DND-41 (cell line): Measurements from ENCODE around the gene ABHD8.

Experiments
- ATAC-seq: fragments of 200-7000 bp; cut with Tn5 transposase; 3 replicates; pipeline ENCODE4 v1.9.1; 2021; ENCODE audit warnings: low read depth; ENCODE audit not compliant: insufficient read depth
- DNase-seq: peaks from one replicate; pipeline ENCODE4 v3.0.0-alpha.2; 2020
- H2AFZ ChIP-seq: 2 replicates; pipeline ENCODE4 v1.6.0; 2012; ENCODE audit warnings: low read depth, low read length
- H3K27ac ChIP-seq: 2 replicates; pipeline ENCODE4 v1.5.1; 2012; ENCODE audit warnings: low read length, inconsistent platforms
- H3K27me3 ChIP-seq: fragments of 200-600 bp; sonication (generic); 2 replicates; pipeline ENCODE4 v1.6.0; 2012; ENCODE audit warnings: low read length, mild to moderate bottlenecking, inconsistent platforms; ENCODE audit not compliant: insufficient read depth, poor library complexity
- H3K36me3 ChIP-seq: 2 replicates; pipeline ENCODE4 v1.5.1; 2012; ENCODE audit warnings: low read length, inconsistent platforms; ENCODE audit not compliant: insufficient read depth
- H3K4me1 ChIP-seq: 2 replicates; pipeline ENCODE4 v1.5.1; 2012; ENCODE audit warnings: mild to moderate bottlenecking, low read length; ENCODE audit not compliant: insufficient read depth
- H3K4me2 ChIP-seq: 2 replicates; pipeline ENCODE4 v1.6.0; 2012; ENCODE audit warnings: mild to moderate bottlenecking, moderate library complexity, low read length, inconsistent platforms; ENCODE audit not compliant: insufficient read depth
- H3K4me3 ChIP-seq, 2 experiments: fragments of 200-600 bp in 1 of 2; shearing (Covaris generic) in 1 of 2; 2 replicates each; pipeline ENCODE4 v1.5.1; 2012 to 2016; ENCODE audit warnings: inconsistent platforms in 2 of 2, low read length in 2 of 2, mild to moderate bottlenecking in 2 of 2, low read depth in 1 of 2, moderate library complexity in 1 of 2
- H3K79me2 ChIP-seq: 2 replicates; pipeline ENCODE4 v1.6.0; 2012; ENCODE audit warnings: low read length, inconsistent platforms; ENCODE audit not compliant: insufficient read depth
- H3K9ac ChIP-seq: 2 replicates; pipeline ENCODE4 v1.6.0; 2012; ENCODE audit warnings: low read depth, mild to moderate bottlenecking, inconsistent platforms, low read length, moderate library complexity
- H3K9me3 ChIP-seq: 2 replicates; pipeline ENCODE4 v1.5.1; 2012; ENCODE audit warnings: low read length, moderate library complexity, mild to moderate bottlenecking, inconsistent platforms; ENCODE audit not compliant: insufficient read depth, severe bottlenecking
- H4K20me1 ChIP-seq: 2 replicates; pipeline ENCODE4 v1.6.0; 2012; ENCODE audit warnings: low read length; ENCODE audit not compliant: insufficient read depth
- EZH2 ChIP-seq: IDR thresholded peaks from 3 replicates; pipeline ENCODE4 v1.6.1; 2012; ENCODE audit warnings: borderline replicate concordance, low read depth, mild to moderate bottlenecking, moderate library complexity, low read length, inconsistent platforms; ENCODE audit not compliant: severe bottlenecking
- TF ChIP-seq, protein P1 (sequence below): IDR thresholded peaks from 2 replicates; pipeline ENCODE4 v1.5.1; 2012; ENCODE audit warnings: borderline replicate concordance, low read length, moderate library complexity, mild to moderate bottlenecking; ENCODE audit not compliant: poor library complexity, severe bottlenecking; ENCODE audit errors: extremely low read depth

Gene ABHD8

DNA sequence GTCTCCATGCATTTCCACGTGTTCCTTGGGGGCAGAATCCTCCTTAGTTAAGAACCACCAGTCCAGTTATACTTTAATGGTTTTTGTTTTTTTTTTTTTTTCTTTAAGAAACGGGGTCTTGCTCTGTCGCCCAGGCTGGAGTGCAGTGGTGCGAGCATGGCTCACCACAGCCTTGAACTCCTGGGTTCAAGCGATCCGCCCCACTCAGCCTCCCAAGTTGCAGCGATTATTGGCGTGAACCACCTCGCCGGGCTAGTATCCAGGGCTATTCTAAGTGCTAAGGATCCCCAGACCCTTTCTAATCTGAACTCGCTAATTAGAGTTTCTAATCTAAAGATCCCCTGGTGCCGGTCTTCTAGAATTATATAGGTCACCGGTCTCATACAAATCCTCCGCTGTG is 9.6 kb downstream of the ABHD8 start:
- DNase-seq (no peak), ATAC-seq (no peak)
- no peak overlapping the region for H3K27ac ChIP-seq
- H3K9me3 ChIP-seq: peaks cover 3% of the 10 kb centered on the region
- peaks cover 28% of the 10 kb centered on the region for H3K4me1 ChIP-seq
- H3K27me3 ChIP-seq: no peaks in the 10 kb centered on the region
- peak overlapping the region; percentile 30; the same call in 1 of the 2 replicates for H3K9ac ChIP-seq
- peaks cover 7% of the 10 kb centered on the region; the same call in 1 of the 2 replicates for H3K36me3 ChIP-seq
- TF ChIP-seq, protein P1, sequence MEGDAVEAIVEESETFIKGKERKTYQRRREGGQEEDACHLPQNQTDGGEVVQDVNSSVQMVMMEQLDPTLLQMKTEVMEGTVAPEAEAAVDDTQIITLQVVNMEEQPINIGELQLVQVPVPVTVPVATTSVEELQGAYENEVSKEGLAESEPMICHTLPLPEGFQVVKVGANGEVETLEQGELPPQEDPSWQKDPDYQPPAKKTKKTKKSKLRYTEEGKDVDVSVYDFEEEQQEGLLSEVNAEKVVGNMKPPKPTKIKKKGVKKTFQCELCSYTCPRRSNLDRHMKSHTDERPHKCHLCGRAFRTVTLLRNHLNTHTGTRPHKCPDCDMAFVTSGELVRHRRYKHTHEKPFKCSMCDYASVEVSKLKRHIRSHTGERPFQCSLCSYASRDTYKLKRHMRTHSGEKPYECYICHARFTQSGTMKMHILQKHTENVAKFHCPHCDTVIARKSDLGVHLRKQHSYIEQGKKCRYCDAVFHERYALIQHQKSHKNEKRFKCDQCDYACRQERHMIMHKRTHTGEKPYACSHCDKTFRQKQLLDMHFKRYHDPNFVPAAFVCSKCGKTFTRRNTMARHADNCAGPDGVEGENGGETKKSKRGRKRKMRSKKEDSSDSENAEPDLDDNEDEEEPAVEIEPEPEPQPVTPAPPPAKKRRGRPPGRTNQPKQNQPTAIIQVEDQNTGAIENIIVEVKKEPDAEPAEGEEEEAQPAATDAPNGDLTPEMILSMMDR: no peak
- no peak for TF ChIP-seq EZH2
- no peaks in the 10 kb centered on the region; the same call in 1 of the 2 replicates for H4K20me1 ChIP-seq
- H3K79me2 ChIP-seq: peaks cover 9% of the 10 kb centered on the region; the same call in 1 of the 2 replicates
- no peak overlapping the region for H3K4me3 ChIP-seq
- H2AFZ ChIP-seq: no peak overlapping the region
- peak overlapping the region; percentile 99 for H3K4me2 ChIP-seq

DNA sequence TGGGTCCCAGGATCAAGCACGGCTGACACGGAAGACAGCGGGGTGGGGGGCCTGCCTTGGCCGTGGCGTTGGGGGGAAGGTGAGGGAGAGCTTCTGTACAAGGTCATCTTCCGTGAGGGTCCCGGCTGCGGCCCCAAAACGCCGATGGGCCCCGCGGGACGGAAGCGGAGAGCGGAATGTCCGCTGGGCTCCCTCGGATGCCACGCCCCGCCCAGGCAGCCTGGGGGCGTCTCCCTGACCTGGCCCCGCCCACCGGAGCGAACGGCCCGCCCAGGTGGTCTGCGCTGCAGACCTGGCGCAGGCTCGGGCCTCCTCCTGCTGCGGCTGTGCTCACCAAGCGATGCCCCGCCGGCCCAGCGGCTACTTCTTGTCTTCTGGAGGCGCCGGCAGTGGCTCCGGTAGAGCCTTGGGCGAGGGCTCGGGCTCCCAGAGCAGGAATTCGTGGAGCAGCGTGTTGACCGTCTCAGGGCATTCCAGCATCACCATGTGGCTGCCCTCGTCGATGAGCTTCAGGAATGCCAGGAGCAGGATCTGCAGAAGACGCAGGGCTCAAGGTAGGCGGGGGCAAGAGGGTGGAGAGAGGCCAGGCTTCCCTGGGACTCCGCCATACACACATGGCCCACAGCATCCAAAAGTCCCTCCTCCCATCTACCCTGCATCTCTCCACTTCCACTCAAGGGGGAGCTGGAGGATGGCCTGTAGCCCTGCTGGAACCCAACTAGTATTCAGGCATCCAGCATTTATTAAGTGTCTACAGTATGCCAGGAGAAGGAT is 10.7 kb downstream of the ABHD8 start:
- Histone ChIP-seq H3K4me1 (peaks cover 28% of the 10 kb centered on the region), H3K9ac (peak overlapping the region; percentile 73), H2AFZ (peak overlapping the region; percentile 99), H3K4me2 (peak overlapping the region; percentile 99), H3K27ac (peak overlapping the region; percentile 79), H3K9me3 (no peaks in the 10 kb centered on the region), H3K79me2 (peaks cover 9% of the 10 kb centered on the region; the same call in 1 of the 2 replicates), H3K36me3 (0 out of 2 replicates have a peak, but pooled peaks cover 3% of the 10 kb centered on the region), H3K4me3 (peak overlapping the region; percentile 39 to 94; a peak in 3 of 4 replicates), H4K20me1 (no peaks in the 10 kb centered on the region; the same call in 1 of the 2 replicates), H3K27me3 (no peaks in the 10 kb centered on the region)
- DNase-seq (peak; percentile 86), ATAC-seq (peak; percentile 95)
- TF ChIP-seq, protein P1: peak; percentile 94
- TF ChIP-seq EZH2: no peak

DNA sequence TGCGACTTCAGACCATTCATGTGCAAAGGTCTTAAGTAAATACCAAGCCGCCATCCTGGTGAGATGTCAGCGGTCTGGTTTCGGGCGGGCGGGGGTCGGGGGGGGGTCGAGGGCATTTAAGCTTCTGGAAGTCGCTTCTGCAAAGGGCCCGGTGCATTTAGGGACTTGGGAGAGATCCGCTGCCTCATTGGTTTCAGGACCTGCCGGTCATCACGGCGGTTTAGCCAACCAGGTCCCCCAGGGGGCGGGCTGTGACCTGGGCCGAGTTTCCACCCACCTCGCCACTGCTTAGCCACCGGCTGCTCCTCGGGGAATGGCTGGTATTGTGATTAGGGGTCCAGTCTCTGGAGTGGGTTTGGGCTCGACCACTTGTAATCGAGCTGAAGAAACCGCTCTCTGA is 13.7 kb downstream of the ABHD8 start:
- Histone ChIP-seq H3K27me3 (no peaks in the 10 kb centered on the region), H3K79me2 (peaks cover 9% of the 10 kb centered on the region; the same call in 1 of the 2 replicates), H4K20me1 (no peaks in the 10 kb centered on the region; the same call in 1 of the 2 replicates), H3K4me3 (no peak overlapping the region), H3K27ac (no peak overlapping the region), H3K4me2 (no peak overlapping the region), H3K9me3 (no peaks in the 10 kb centered on the region), H3K4me1 (peaks cover 28% of the 10 kb centered on the region), H2AFZ (no peak overlapping the region), H3K36me3 (no peaks in the 10 kb centered on the region), H3K9ac (no peak overlapping the region)
- DNase-seq: no peak
- TF ChIP-seq EZH2: no peak
- no peak for ATAC-seq

DNA sequence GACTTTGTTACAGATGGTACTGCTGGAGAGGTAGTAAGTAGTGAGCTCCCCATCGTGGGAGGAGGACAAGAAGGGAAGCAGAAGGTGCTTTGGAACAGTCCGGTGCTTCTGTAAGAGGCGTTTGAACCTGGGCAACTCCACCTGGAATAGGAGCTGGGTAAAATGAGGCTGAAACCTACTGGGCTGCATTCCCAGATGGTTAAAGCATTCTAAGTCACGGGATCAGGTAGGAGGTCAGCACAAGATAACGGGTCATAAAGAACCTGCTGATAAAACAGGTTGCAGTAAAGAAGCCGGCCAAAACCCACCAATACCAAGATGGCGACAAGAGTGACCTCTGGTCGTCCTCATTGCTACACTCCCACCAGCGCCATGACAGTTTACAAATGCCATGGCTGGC is 16.5 kb downstream of the ABHD8 start:
- Histone ChIP-seq H3K9me3 (no peaks in the 10 kb centered on the region), H3K4me1 (peaks cover 1% of the 10 kb centered on the region), H2AFZ (no peak overlapping the region), H3K4me3 (no peak overlapping the region), H3K4me2 (no peak overlapping the region), H3K27ac (no peak overlapping the region), H3K36me3 (no peaks in the 10 kb centered on the region), H3K27me3 (no peaks in the 10 kb centered on the region), H3K9ac (no peak overlapping the region), H4K20me1 (peaks cover 3% of the 10 kb centered on the region; the same call in 1 of the 2 replicates), H3K79me2 (no peaks in the 10 kb centered on the region)
- DNase-seq (no peak), ATAC-seq (no peak)
- no peak for TF ChIP-seq EZH2
- TF ChIP-seq, protein P1: no peak
